Smooth muscle cell of trachea (primary cell): ENCODE measurements around the gene YIF1B. TPM values are rescaled to one million over a fixed set of nuclear protein-coding genes. Genes with fewer than 3 reads are reported as not detected.

ENCODE experiments used
- total RNA-seq: library from RNA; depleted of rRNA; stranded (reverse); fragments of >200 nt; gene quantifications from 2 replicates; pipeline ENCODE4 v1.2.1, GENCODE V29; 2014

The YIF1B gene, protein sequence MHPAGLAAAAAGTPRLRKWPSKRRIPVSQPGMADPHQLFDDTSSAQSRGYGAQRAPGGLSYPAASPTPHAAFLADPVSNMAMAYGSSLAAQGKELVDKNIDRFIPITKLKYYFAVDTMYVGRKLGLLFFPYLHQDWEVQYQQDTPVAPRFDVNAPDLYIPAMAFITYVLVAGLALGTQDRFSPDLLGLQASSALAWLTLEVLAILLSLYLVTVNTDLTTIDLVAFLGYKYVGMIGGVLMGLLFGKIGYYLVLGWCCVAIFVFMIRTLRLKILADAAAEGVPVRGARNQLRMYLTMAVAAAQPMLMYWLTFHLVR
- total RNA-seq = 67.3 and 73.1 TPM in 2 replicates

DNA sequence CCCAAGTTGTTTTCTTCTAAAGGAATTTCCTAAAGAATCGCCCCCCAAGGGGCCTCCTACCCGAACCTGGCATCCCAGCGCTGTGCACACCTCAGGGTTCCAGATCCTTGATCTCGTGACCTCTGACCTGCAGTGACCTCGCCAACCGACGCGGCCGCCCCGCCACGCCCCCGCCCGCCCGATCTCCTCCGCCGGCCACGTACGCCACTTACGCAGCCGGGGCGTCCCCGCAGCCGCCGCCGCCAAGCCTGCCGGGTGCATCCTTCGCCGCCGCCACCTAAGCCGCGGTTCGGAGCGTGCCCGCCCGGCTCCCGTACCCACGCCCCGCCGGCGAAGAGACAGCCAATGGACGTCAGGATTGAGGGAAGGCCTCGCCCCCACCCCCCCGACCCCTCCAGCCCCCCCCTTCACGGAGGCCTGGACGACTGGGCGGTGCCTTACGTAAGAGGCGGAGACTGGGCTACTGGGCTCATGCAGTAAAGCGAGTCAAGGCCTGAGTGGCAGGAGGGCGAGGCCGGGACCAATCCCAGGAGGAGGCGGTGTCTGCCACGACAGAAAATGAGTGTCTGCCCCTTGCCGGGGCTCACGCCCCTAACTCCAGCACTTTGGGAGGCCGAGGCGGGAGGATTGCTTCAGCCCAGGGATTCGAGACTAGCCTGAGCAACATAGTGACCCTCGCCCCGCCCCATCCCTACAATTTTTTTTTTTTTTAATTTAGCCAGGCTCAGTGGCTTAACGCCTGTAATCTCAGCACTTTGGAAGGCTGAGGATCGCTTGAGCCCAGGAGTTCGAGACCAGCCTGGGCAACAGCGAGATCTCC, at the start of gene YIF1B:
YIF1B (minus strand) TSS at position 291 of the 820 bp plus-strand sequence; CDS start at position 261, 30 bp downstream.

DNA sequence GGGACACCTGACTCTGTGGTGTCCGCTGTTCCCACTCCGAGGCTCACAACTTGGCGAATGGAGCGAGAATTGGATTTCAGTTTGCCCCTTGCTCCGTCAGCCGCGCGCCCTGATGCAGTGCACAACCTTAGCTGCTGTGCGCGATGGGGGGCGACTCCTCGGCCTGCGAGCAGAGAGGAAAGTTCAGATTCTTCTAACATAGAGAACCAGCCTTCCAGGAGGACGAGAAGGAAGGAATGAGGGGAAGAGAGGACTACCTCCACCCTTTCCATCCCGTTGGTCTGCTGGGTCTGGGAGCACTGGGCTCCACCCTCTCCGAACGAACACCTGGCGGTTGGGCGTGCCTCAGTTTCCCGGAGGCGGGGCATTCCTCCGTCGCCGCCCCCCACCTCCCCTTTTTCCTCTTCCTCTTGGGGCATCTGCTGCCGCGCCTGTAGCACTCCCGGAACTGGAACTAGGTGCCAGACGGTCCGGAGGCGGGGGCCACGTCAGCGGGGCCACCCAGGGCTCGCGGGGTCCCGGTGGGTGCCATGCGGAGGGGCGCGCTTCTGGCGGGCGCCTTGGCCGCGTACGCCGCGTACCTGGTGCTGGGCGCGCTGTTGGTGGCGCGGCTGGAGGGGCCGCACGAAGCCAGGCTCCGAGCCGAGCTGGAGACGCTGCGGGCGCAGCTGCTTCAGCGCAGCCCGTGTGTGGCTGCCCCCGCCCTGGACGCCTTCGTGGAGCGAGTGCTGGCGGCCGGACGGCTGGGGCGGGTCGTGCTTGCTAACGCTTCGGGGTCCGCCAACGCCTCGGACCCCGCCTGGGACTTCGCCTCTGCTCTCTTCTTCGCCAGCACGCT, 3.9 kb upstream of the YIF1B start, which contains the start of gene KCNK6:
KCNK6 (plus strand) TSS at position 425 of the 838 bp plus-strand sequence; CDS start at position 531, 106 bp downstream.

DNA sequence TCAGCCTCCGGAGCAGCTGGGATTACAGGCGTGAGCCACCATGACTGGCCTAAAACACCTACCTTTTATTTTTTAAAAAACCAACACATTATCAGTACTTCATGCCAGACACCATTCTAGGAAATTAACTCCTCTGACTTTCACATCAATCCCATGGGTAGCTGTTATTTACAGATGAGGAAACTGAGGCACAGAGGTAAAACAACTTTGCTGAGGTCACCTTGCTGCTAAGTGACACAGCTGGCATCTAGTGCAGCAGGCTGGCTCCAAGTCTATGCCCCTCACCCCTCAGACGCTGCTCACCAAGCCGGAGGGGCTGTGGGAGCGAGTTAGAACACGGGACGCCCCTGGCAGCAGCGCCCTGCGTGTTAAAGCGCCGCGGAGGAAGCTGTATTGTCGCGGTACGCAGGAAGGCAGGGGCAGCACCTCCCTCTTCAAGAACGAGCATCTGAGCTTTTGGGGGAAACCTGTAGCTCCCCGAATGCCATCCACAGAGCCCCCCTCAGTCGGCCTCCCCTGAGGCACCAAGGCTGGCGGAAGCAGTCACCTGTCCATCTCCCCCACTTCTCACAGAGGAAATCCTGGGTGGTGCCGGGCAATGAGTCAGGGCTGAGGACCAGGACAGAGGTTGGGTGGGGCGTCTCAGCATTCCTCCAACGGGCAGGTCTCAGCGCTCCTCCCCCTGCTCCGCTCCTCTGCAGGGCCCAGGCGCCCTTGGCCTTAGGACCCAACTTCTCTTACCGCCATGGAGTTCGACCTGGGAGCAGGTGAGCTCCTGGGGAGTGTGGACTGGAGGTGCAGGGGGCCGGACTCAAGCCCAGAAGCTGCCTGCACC, 12.0 kb downstream of the YIF1B start, which contains the start of gene C19orf33:
C19orf33 (plus strand) TSS at position 735 of the 835 bp plus-strand sequence; CDS start at position 746, 11 bp downstream.

DNA sequence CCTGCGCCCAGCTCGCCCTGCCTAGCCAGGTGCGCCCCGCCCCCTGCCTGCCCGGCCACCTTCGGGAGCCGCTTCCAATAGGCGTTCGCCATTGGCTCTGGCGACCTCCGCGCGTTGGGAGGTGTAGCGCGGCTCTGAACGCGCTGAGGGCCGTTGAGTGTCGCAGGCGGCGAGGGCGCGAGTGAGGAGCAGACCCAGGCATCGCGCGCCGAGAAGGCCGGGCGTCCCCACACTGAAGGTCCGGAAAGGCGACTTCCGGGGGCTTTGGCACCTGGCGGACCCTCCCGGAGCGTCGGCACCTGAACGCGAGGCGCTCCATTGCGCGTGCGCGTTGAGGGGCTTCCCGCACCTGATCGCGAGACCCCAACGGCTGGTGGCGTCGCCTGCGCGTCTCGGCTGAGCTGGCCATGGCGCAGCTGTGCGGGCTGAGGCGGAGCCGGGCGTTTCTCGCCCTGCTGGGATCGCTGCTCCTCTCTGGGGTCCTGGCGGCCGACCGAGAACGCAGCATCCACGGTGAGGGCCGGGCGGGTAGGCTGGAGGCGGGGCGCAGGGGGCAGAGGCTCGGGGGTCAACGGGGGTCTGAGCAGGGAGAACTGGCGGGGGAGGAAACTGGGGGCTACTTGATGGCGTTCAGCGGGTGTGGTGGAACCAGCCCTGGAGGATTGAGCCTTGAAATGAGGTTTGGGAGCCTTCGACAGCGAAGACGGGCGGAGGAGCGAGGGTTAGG, 51.1 kb downstream of the YIF1B start, which contains the start of gene SPINT2:
SPINT2 (plus strand) TSS at position 88 of the 727 bp plus-strand sequence; CDS start at position 408, 320 bp downstream.

Other genes with a start within 250 kb of the YIF1B start
- 1.3 and 2.2 TPM in 2 replicates for gene DPF1, start 91.7 kb downstream of the YIF1B start, total RNA-seq
- 0.15 and 0.99 TPM in 2 replicates for gene PPP1R14A, start 59.6 kb downstream of the YIF1B start, total RNA-seq
- 1.8 and 3.1 TPM in 2 replicates for gene SPINT2, start 51.4 kb downstream of the YIF1B start, total RNA-seq
- not detected in 2 replicates for gene C19orf33, start 11.7 kb downstream of the YIF1B start, total RNA-seq
- 1.5 and 3.6 TPM in 2 replicates for gene KCNK6, start 3.9 kb upstream of the YIF1B start, total RNA-seq
- gene CATSPERG, start 19.9 kb upstream of the YIF1B start, total RNA-seq = 0.44 and 2.0 TPM in 2 replicates
- 302 and 326 TPM in 2 replicates for gene PSMD8, start 58.6 kb upstream of the YIF1B start, total RNA-seq
- gene GGN, start 72.1 kb upstream of the YIF1B start, total RNA-seq = 0.29 and 1.2 TPM in 2 replicates
- 0.66 and 2.9 TPM in 2 replicates for gene SPRED3, start 72.8 kb upstream of the YIF1B start, total RNA-seq
- 11.9 and 12.6 TPM in 2 replicates for gene FAM98C, start 87.1 kb upstream of the YIF1B start, total RNA-seq
- gene RASGRP4, start 110.3 kb upstream of the YIF1B start, total RNA-seq = not detected in 2 replicates
- under 0.01 TPM in 2 replicates for gene RYR1, start 117.7 kb upstream of the YIF1B start, total RNA-seq